RWPE2 (cell line): Measurements from ENCODE around the gene ANTXRL.
"Not testable (repeated sequence)": the region's sequence is repeated elsewhere in the genome, so short reads cannot be mapped to it uniquely, and the experiment has no call there.

Source experiments
- ATAC-seq: fragments of 200-7000 bp; cut with Tn5 transposase; 3 replicates; pipeline ENCODE4 v1.9.1; 2021; ENCODE audit warnings: low read depth
- DNase-seq: peaks from one replicate; pipeline ENCODE4 v3.0.0-alpha.2; 2020; ENCODE audit warnings: low spot score
- H3K27ac ChIP-seq: fragments of 450-650 bp; 2 replicates; pipeline ENCODE4 v1.5.1; 2017; ENCODE audit warnings: mild to moderate bottlenecking; ENCODE audit not compliant: poor library complexity, severe bottlenecking
- H3K27me3 ChIP-seq: fragments of 250-450 bp; sonication (Bioruptor Pico); 2 replicates; pipeline ENCODE4 v1.5.1; 2021; ENCODE audit warnings: mild to moderate bottlenecking, moderate library complexity; ENCODE audit not compliant: insufficient read depth, poor library complexity, severe bottlenecking
- H3K36me3 ChIP-seq: fragments of 250-450 bp; sonication (Bioruptor Pico); 2 replicates; pipeline ENCODE4 v1.5.1; 2020; ENCODE audit warnings: low read depth, mild to moderate bottlenecking, moderate library complexity
- H3K4me1 ChIP-seq: fragments of 250-450 bp; sonication (Bioruptor Pico); 2 replicates; pipeline ENCODE4 v1.5.1; 2021; ENCODE audit warnings: mild to moderate bottlenecking, moderate library complexity; ENCODE audit not compliant: insufficient read depth, poor library complexity, severe bottlenecking
- H3K4me3 ChIP-seq: fragments of 250-450 bp; sonication (Bioruptor Pico); 2 replicates; pipeline ENCODE4 v1.5.1; 2021; ENCODE audit warnings: mild to moderate bottlenecking, moderate library complexity; ENCODE audit not compliant: severe bottlenecking
- H3K9me3 ChIP-seq: fragments of 250-450 bp; sonication (Bioruptor Pico); 2 replicates; pipeline ENCODE4 v1.5.1; 2021; ENCODE audit warnings: mild to moderate bottlenecking, moderate library complexity; ENCODE audit not compliant: severe bottlenecking
- TF ChIP-seq, protein P1 (sequence below): fragments of 450-650 bp; IDR thresholded peaks from one replicate; pipeline ENCODE4 v1.5.1; 2017; ENCODE audit warnings: mild to moderate bottlenecking, moderate library complexity; ENCODE audit not compliant: poor library complexity, severe bottlenecking

Gene ANTXRL

DNA sequence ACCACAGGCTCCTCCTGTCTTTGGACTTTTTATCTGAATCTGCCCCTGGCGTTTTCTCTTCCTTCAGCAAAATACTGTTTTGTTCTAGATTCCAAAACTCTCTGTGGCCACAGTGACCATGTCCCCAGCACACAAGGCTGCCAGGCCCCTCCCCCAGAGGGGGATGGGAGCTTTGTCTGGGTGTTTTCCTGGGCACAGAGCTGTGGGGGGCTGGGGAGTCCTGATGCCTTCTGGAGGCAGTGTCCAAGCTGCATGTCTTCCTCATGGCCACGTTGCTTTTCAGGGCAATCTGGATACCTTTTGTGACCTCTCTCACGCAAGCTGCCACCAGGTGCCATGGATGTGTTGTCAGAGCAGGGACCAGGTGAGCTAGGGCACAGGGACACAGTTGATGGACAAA, 26.2 kb downstream of the ANTXRL start:
- H3K4me1 ChIP-seq: peaks cover 10% of the 10 kb centered on the region
- H3K27ac ChIP-seq: no peak overlapping the region
- no peaks in the 10 kb centered on the region for H3K27me3 ChIP-seq
- TF ChIP-seq, protein P1, sequence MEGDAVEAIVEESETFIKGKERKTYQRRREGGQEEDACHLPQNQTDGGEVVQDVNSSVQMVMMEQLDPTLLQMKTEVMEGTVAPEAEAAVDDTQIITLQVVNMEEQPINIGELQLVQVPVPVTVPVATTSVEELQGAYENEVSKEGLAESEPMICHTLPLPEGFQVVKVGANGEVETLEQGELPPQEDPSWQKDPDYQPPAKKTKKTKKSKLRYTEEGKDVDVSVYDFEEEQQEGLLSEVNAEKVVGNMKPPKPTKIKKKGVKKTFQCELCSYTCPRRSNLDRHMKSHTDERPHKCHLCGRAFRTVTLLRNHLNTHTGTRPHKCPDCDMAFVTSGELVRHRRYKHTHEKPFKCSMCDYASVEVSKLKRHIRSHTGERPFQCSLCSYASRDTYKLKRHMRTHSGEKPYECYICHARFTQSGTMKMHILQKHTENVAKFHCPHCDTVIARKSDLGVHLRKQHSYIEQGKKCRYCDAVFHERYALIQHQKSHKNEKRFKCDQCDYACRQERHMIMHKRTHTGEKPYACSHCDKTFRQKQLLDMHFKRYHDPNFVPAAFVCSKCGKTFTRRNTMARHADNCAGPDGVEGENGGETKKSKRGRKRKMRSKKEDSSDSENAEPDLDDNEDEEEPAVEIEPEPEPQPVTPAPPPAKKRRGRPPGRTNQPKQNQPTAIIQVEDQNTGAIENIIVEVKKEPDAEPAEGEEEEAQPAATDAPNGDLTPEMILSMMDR: no peak
- DNase-seq (no peak), ATAC-seq (no peak)
- no peak overlapping the region for H3K4me3 ChIP-seq
- no peaks in the 10 kb centered on the region for H3K9me3 ChIP-seq
- no peaks in the 10 kb centered on the region for H3K36me3 ChIP-seq

DNA sequence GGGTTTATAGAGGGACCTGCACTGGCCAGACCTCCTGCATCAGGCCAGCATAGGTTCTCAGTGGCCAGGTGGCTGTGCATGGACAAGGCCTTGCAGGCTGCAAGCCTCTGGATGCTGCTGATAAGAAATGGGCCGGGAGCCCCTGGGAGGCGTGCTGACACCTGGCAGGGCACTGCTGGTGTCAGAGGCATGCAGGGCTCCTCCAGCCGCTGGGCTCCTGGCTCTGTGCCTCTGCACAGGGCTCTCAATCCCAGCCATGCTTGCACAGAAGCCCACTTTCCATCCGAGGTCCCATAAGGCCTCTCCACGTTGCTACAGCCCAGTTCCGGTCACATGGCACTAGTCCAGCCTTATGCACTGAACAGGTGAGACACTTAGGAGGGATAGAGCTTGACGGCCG, 27.3 kb downstream of the ANTXRL start:
- Histone ChIP-seq H3K4me1 (peaks cover 10% of the 10 kb centered on the region), H3K27ac (no peak overlapping the region), H3K4me3 (no peak overlapping the region), H3K36me3 (no peaks in the 10 kb centered on the region), H3K9me3 (no peaks in the 10 kb centered on the region), H3K27me3 (no peaks in the 10 kb centered on the region)
- DNase-seq: no peak
- ATAC-seq: no peak
- TF ChIP-seq, protein P1: no peak

DNA sequence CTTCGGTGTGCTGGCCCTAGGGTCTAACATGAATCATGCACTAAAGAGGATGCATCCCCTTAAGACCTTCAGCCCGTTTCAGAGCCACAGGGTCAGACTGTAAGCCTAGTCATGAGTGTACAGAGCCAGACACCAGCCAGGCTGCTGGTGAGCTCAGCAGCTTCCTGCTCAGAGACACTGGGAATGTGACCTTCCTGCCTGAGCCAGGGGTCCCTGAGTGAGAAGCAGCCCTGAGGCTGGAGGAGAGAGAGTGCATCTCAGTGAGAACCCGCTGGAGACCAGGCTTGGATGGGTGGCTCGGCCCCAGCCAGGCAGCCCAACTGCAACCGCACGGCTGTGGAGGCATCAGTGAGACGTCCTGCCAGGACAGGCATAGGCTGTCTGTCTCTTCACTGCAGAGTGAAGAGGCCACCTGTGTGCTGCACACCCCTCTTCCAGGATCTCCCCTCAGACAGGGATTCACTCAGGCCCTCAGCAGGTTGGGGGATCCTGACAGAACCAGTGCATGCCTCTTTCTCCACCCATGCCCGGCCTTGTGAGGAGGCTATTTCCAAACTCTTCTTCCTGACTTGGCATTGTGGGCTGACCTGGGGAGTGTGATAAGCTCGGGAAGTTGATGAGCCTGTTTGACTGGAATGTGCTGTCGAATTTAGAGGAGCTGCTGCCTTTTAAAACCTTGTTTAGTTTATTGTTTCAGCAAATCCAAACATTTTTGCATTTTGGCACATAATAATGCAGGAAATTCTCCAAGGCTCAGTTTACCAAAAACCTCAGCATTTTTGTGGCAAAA, 28.5 kb downstream of the ANTXRL start:
- H3K9me3 ChIP-seq, H3K27ac ChIP-seq, H3K4me3 ChIP-seq, H3K36me3 ChIP-seq, DNase-seq, H3K27me3 ChIP-seq: not testable (repeated sequence)
- H3K4me1 ChIP-seq: peaks cover 10% of the 10 kb centered on the region
- ATAC-seq: peak; percentile 88

DNA sequence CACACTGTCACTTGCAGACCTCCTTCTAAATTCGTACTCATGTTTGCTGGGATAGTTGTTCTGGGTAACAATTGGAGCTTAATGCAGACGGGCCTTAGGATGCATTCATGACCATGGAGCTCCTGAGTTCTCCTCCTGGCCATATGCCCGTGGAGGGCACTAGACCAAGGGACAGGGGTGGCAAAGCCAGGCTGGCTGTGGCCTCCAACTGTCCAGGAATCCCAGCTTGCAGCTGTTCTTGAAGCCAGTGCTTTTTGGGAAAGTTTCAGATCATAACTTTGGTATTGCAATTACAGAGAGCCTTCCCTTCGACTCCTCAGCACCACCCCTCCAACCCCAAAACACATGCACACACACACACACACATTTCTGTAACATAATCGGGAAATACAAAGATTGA, 30.6 kb downstream of the ANTXRL start:
- ATAC-seq: no peak
- no peaks in the 10 kb centered on the region for H3K36me3 ChIP-seq
- TF ChIP-seq, protein P1: no peak
- no peaks in the 10 kb centered on the region for H3K27me3 ChIP-seq
- H3K4me1 ChIP-seq: peaks cover 10% of the 10 kb centered on the region
- H3K27ac ChIP-seq: no peak overlapping the region
- DNase-seq: no peak
- H3K4me3 ChIP-seq: no peak overlapping the region
- no peaks in the 10 kb centered on the region for H3K9me3 ChIP-seq

DNA sequence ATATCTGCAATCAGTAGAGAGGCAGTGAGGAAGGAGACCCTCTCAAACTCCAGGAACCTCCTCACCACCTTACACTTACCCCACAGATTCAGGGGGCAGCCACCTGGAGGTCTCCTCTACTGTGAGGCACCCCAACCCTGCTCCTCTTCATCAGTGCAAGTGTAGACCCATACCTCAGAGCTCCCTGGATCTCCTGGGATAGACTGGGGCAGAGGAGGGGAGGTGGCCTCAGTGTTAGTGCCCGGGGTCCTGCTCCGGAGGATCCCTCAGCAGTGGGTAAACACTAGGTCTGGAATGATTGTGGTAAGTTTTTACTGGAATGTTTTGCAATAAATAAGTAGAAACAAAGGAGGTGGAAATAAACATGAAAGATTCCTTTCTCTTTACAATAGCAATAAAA, 31.1 kb downstream of the ANTXRL start:
- ATAC-seq (no peak), DNase-seq (no peak)
- Histone ChIP-seq H3K27me3 (no peaks in the 10 kb centered on the region), H3K4me3 (no peak overlapping the region), H3K9me3 (no peaks in the 10 kb centered on the region), H3K36me3 (no peaks in the 10 kb centered on the region), H3K4me1 (peaks cover 10% of the 10 kb centered on the region), H3K27ac (no peak overlapping the region)
- TF ChIP-seq, protein P1: no peak
